HG02642 (cell line): ENCODE data around the gene LCE3D.
"Not testable (repeated sequence)": the region's sequence is repeated elsewhere in the genome, so short reads cannot be mapped to it uniquely, and the experiment has no call there.

Experiments
- ATAC-seq: cut with Tn5 transposase; IDR thresholded peaks from one replicate; pipeline ENCODE4 v1.9.1; 2021; ENCODE audit warnings: mild to moderate bottlenecking; ENCODE audit not compliant: unreplicated experiment, poor library complexity

The LCE3D gene

DNA sequence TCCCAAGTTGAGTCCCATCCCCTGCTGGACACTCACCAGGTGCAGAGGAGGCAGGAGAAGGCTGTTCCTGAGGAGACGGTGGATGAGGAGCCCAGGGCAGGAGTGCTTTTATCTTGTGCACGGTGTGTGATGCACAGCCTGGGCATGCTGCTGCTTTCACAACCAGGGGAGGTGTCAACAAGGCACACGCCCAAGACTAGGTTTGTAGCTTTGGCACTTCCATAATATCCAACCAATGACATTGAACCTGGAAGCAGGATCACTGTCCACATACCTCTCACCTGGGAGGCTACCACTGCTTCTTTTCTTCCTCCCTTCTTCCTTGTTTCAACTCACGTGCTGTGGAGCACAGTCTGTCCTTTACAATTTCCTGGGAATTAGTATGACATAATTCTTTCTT lies at the start of gene LCE3D:
Gene LCE3D (minus strand): TSS at position 84 of the 400 bp plus-strand sequence. CDS start 580 bp downstream, outside the sequence.
- ATAC-seq = no peak

DNA sequence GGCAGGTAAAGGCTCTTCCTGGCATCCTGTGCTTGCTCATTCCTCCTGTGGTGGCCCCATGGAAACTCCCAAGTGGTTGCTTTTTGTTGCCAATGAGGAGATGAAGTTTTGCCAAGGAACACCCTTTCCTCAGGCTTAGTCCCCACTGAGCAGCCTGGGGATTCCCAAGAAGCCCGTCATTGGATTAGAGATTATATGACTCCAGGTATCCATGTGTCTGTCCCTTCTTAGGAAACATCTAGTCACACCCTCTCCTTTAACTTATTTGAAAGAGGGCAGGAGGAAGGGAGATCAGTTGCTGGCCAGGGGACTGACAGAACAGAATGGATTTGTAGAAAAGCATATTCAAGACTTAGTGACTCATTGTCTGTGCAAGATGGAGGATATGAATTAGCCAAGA lies 46.4 kb upstream of the LCE3D start:
- no peak for ATAC-seq

DNA sequence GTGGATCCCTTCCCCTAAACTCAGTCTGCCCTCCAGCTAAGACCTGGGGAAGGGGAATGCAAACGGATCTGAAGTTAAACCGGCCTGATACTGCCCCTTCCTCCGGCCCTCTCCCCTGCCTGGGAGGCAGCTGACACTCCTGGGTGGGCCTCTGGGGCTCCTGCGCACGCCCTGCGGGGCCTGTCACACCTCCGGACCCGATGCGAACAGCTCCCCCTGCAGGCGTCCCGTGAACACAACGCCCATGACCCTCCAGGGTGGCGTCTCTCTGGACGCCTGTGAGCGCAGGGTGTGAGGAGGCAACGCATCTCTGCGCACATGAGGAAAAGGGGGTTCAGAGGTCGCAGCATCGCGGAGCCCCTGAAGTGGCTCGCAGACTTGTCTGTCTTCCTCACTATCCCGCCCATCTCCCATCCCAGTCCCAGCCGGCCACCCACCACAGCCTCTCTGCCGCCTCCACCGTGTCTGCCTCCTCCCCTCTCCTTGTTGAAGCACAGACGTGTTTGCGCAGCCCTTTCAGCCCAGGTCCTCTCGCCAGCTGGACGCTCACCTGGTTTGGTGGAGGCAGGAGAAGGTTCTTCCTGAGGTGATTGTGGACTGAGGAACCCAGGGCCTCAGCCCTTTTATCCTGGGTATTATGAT lies 43.0 kb upstream of the LCE3D start:
- no peak for ATAC-seq

DNA sequence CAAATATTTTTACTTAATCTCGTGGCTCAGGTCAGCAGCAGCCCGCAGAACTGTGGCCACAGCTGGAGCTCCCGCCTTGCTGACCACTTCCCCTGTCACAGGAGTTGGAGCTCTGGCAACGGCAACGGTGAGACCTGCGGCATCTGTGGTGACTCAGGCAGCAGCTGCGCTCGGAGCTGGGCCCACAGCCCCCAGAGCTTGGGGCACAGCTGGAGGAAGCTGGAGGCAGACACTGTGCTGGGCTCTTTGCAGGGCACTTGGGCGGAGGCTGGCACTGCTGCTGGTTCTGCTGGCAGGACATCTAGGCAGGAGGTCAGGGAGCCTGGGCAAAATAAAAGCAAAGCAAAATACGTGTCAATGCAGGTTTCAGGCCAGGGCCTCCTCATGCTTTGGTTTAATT lies 42.5 kb upstream of the LCE3D start, which contains the start of gene LCE3A:
Gene LCE3A (minus strand): TSS at position 301 of the 400 bp plus-strand sequence. CDS start 0 bp downstream, at position 301.
- ATAC-seq = no peak

- ATAC-seq = no peak
Measured at GRCh38 chr1:152621993-152622392, 41.7 kb upstream of the LCE3D start.

GRCh38 chr1:152613511-152613910 lies 33.2 kb upstream of the LCE3D start, which contains the start of gene LCE3B:
Gene LCE3B (plus strand): TSS chr1:152613811. CDS start chr1:152613811, 0 bp downstream.
- no peak for ATAC-seq

GRCh38 chr1:152599934-152600333 lies 19.6 kb upstream of the LCE3D start, which contains the start of gene LCE3C:
Gene LCE3C (plus strand): TSS chr1:152600234. CDS start chr1:152600732, 498 bp downstream.
- ATAC-seq = no peak

- no peak for ATAC-seq
Measured at GRCh38 chr1:152596986-152597385, 16.7 kb upstream of the LCE3D start.

- ATAC-seq = no peak
Measured at GRCh38 chr1:152585586-152585985, 5.3 kb upstream of the LCE3D start.

DNA sequence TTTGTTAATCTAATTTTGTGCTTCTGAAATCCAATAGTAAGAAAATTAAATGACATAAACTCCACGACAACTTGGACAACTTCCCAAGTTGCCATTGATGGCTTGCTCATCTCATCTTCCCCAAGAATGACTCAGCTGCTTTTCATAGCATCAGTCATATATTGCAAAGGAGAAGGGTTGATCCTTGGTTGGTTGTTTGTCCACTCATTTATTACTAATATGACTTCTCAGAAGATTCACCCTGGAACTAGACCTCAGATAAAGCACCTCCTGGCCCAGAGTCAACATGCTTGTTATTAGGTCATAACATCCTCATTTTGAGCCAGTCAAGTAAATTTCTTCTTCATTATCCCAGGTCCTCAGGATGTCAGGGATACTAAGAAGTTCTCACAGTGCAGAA lies 2.3 kb upstream of the LCE3D start:
- ATAC-seq = no peak

GRCh38 chr1:152579526-152579925 lies 790 bp downstream of the LCE3D start:
- not testable (repeated sequence) for ATAC-seq

- no peak for ATAC-seq
Measured at GRCh38 chr1:152577168-152577567, 3.1 kb downstream of the LCE3D start.

- no peak for ATAC-seq
Measured at GRCh38 chr1:152566681-152567080, 13.6 kb downstream of the LCE3D start, which contains the start of gene LCE3E. Gene LCE3E (minus strand): TSS chr1:152566780. CDS start chr1:152566208, 572 bp downstream.

DNA sequence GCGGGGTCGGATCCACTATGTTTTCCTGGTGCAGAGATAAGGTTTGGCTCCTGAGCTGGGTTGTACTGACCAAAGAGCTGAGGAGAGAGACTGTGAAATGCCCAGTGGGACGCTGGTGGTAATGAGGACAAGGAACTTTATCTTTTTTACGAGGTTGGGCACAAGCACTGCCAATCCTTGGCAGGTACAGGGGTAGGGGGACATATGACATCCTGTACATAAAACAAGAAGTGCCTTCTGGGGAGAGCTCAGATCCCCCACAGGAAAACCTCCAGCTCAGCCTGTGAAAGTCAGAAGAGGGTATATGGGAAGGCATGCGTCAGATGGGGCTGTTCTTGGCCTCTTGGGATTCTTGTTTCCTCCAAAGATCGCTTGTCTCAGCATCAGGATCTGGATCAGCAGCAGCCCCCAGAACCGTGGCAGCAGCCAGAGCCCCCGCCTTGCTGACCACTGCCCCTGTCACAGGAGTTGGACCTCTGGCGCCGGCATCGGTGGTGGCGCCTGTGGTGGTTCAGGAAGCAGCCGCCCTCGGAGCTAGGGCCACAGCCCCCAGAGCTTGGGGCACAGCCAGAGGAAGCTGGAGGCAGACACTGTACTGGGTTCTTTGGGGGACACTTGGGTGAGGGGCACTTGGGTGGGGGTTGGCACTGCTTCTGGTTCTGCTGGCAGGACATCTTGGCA lies 14.6 kb downstream of the LCE3D start:
- no peak for ATAC-seq

DNA sequence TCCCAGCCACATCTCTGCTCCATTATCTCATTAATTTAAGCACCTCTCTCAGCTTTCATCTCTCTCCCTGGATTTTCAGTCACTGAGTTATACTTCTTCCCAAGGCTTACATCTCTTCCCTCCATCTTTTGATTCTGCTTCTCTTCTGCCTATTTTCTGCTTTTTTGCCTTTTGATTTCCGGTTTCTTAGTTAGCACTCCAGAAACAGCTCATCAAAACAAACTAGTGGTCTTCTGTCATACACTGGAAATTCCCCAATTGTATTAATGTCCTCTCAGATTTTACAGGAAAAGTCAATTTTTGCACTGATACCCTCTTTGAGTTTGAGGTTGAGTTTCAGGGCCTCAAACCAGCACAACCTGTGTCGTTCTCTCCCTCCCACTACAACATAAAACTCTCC lies 15.2 kb downstream of the LCE3D start:
- no peak for ATAC-seq

GRCh38 chr1:152548358-152548757 lies 32.0 kb downstream of the LCE3D start:
- not testable (repeated sequence) for ATAC-seq

- ATAC-seq = no peak
Measured at GRCh38 chr1:152546704-152547103, 33.6 kb downstream of the LCE3D start.

GRCh38 chr1:152543820-152544219 lies 36.5 kb downstream of the LCE3D start:
- ATAC-seq = no peak

- no peak for ATAC-seq
Measured at GRCh38 chr1:152539901-152540300, 40.4 kb downstream of the LCE3D start.

DNA sequence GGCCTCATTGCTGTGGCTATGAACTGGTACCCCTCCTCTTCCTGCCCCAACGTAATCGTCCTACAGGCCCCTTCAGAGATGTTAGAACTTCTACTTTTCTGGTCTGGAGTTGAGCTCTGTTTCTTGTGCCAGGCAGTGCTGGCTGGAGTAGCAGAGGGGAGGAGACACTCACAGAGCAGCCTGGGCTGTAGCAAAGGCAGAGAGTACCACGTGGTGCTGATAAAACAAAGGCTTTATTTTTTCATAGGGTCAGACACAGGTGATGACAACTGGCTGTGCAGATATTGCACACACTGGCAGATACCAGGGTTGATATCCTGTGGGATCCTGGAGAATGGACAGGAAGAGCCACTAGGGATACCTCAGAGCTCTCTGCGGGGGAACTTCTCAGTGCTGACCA lies 42.8 kb downstream of the LCE3D start:
- ATAC-seq = no peak

DNA sequence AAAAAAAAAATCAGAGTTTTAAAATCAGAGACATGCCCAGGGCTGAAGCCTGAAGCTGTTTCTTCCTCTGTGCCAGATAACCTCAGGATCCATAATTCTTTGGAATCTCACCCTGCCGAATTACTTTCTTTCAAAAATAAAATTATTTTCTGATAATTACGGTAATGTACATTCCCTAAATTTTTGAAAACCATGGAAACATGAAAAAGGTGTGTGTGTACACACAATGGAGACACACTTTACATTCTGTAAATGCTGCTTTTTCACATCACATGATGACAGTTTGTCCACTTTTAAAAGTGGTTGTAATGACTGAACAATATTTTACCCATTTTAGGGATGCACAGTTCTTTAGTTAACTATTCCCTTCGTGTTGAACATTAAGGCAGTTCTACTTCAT lies 44.5 kb downstream of the LCE3D start:
- ATAC-seq = no peak
